Neural cell (in vitro differentiated cells): ENCODE measurements around the gene ETFA. TPM values are rescaled to one million over a fixed set of nuclear protein-coding genes. Genes with fewer than 3 reads are reported as not detected.

Experiments used
- H2AFZ ChIP-seq: fragments of 200-600, 300-800 bp; sonication (generic), shearing (Covaris generic); 2 replicates; pipeline ENCODE4 v1.6.0; 2014; ENCODE audit warnings: low read depth, mild to moderate bottlenecking, antibody characterized with exemption, low read length, moderate library complexity
- H3F3A ChIP-seq: fragments of 200-600 bp; shearing (Covaris generic); 2 replicates; pipeline ENCODE4 v1.6.1; 2016; ENCODE audit warnings: mild to moderate bottlenecking, moderate library complexity, mixed read lengths, antibody characterized with exemption, low read length; ENCODE audit not compliant: insufficient read depth, poor library complexity, severe bottlenecking
- H3K27ac ChIP-seq: fragments of 200-600, 300-800 bp; sonication (generic), shearing (Covaris generic); 2 replicates; pipeline ENCODE4 v1.5.1; 2014; ENCODE audit warnings: mild to moderate bottlenecking, low read length, moderate library complexity
- H3K27me3 ChIP-seq: fragments of 300-800, 200-600 bp; sonication (generic), shearing (Covaris generic); 2 replicates; pipeline ENCODE4 v1.6.0; 2014; ENCODE audit warnings: mild to moderate bottlenecking, low read depth, low read length, moderate library complexity; ENCODE audit not compliant: insufficient read depth
- H3K36me3 ChIP-seq: fragments of 300-800, 200-600 bp; sonication (generic), shearing (Covaris generic); 2 replicates; pipeline ENCODE4 v1.5.1; 2014; ENCODE audit warnings: mild to moderate bottlenecking, antibody characterized with exemption, low read length, moderate library complexity; ENCODE audit not compliant: insufficient read depth
- H3K4me2 ChIP-seq: fragments of 300-800, 200-600 bp; sonication (generic), shearing (Covaris generic); 2 replicates; pipeline ENCODE4 v1.6.0; 2014; ENCODE audit warnings: mild to moderate bottlenecking, low read length
- H3K4me3 ChIP-seq: fragments of 300-800, 200-600 bp; sonication (generic), shearing (Covaris generic); 2 replicates; pipeline ENCODE4 v1.5.1; 2014; ENCODE audit warnings: mild to moderate bottlenecking, low read length, moderate library complexity
- H3K79me2 ChIP-seq: fragments of 200-600 bp; shearing (Covaris generic); replicated peaks from 2 replicates; pipeline ENCODE4 v1.6.0; 2014; ENCODE audit warnings: mild to moderate bottlenecking, low read length, moderate library complexity; ENCODE audit not compliant: insufficient read depth
- H3K9ac ChIP-seq: fragments of 300-800, 200-600 bp; sonication (generic), shearing (Covaris generic); 2 replicates; pipeline ENCODE4 v1.6.1; 2016; ENCODE audit warnings: mild to moderate bottlenecking, low read length, mixed read lengths
- H3K9me2 ChIP-seq: fragments of 200-600 bp; shearing (Covaris generic); 2 replicates; pipeline ENCODE4 v1.6.1; 2016; ENCODE audit warnings: mild to moderate bottlenecking, low read length, mixed read lengths; ENCODE audit not compliant: insufficient read depth
- H3K9me3 ChIP-seq: fragments of 200-600, 300-800 bp; sonication (generic), shearing (Covaris generic); 2 replicates; pipeline ENCODE4 v1.6.1; 2016; ENCODE audit warnings: mild to moderate bottlenecking, mixed run types, low read length, moderate library complexity, mixed read lengths
- H4K20me1 ChIP-seq: fragments of 200-600 bp; shearing (Covaris generic); 2 replicates; pipeline ENCODE4 v1.6.1; 2016; ENCODE audit warnings: mild to moderate bottlenecking, mixed run types; ENCODE audit not compliant: insufficient read depth
- EP300 ChIP-seq: fragments of 450-650 bp; conservative IDR thresholded peaks from 2 replicates; pipeline ENCODE4 v1.6.1; 2014; ENCODE audit warnings: antibody characterized with exemption, mild to moderate bottlenecking, moderate library complexity; ENCODE audit not compliant: poor library complexity, severe bottlenecking
- EZH2 ChIP-seq: fragments of 200-600, 300-800 bp; shearing (Covaris generic), sonication (generic); IDR thresholded peaks from 2 replicates; pipeline ENCODE4 v1.6.1; 2014; ENCODE audit warnings: antibody characterized with exemption, low read length, borderline replicate concordance, mild to moderate bottlenecking; ENCODE audit not compliant: insufficient read depth, poor library complexity, severe bottlenecking
- MXI1 ChIP-seq: fragments of 450-650 bp; conservative IDR thresholded peaks from 2 replicates; pipeline ENCODE4 v1.6.1; 2014; ENCODE audit warnings: antibody characterized with exemption, mild to moderate bottlenecking; ENCODE audit not compliant: poor library complexity, severe bottlenecking
- POLR2AphosphoS5 ChIP-seq: IDR thresholded peaks from 2 replicates; pipeline ENCODE4 v1.6.1; 2012
- RAD21 ChIP-seq: fragments of 450-650 bp; conservative IDR thresholded peaks from 2 replicates; pipeline ENCODE4 v1.6.1; 2014; ENCODE audit warnings: antibody characterized with exemption, mild to moderate bottlenecking, moderate library complexity
- SMC3 ChIP-seq: fragments of 450-650 bp; conservative IDR thresholded peaks from 2 replicates; pipeline ENCODE4 v1.6.1; 2014; ENCODE audit warnings: antibody characterized with exemption, mild to moderate bottlenecking, moderate library complexity; ENCODE audit not compliant: poor library complexity
- TAF1 ChIP-seq: IDR thresholded peaks from 2 replicates; pipeline ENCODE4 v1.6.1; 2012; ENCODE audit warnings: low read depth
- polyA plus RNA-seq: library from polyadenylated mRNA; depleted of rRNA; stranded (reverse); fragments of >200 nt; gene quantifications from 2 replicates; pipeline ENCODE4 v1.2.3, GENCODE V29; 2014
- TF ChIP-seq, protein P1 (sequence below): IDR thresholded peaks from 2 replicates; pipeline ENCODE4 v1.6.1; 2012; ENCODE audit warnings: borderline replicate concordance
- TF ChIP-seq, protein P2 (sequence below): fragments of 450-650 bp; IDR thresholded peaks from 2 replicates; pipeline ENCODE4 v1.5.1; 2014; ENCODE audit warnings: antibody characterized with exemption, mild to moderate bottlenecking, moderate library complexity; ENCODE audit not compliant: poor library complexity, severe bottlenecking

Gene ETFA
- polyA plus RNA-seq, 1 donor from 2014 or later: 145 TPM

DNA sequence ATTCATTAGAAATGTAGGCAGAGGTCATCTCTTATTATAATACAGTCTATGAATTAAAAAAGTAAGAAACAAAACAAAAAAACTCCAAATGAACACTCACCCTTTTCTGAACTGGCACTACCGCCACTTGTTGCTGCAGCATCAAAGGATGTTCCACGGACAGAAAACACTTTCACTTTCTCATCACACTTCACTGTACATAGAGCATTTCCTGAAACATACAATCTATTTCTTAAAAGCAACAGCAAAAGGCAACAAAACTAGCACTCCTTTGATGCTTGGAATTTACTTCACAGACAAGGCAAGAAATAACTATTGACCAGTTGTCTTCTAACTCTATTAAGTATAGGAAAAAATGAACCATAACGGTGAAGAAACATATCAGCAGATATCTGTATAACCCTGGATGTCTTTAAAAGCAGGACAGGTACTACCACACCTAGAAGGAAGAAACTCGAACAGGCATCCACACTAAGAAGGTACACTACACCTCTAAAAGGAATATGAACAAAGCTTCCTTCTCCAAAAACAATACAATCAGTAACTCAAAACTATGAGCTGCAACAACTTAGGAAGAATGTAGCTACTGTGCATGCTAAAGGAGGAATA is 24.9 kb downstream of the ETFA start:
- Histone ChIP-seq H2AFZ (no peak overlapping the region), H3K9me3 (no peaks in the 10 kb centered on the region), H3K27ac (no peak overlapping the region), H3K27me3 (no peaks in the 10 kb centered on the region), H3K4me3 (no peak overlapping the region), H3K79me2 (no peaks in the 10 kb centered on the region), H3K9ac (no peak overlapping the region), H4K20me1 (no peaks in the 10 kb centered on the region), H3K36me3 (no peaks in the 10 kb centered on the region), H3K4me2 (no peak overlapping the region), H3K9me2 (no peaks in the 10 kb centered on the region), H3F3A (no peaks in the 10 kb centered on the region)
- no peak for TF ChIP-seq MXI1
- no peak for TF ChIP-seq TAF1
- TF ChIP-seq EZH2: no peak
- TF ChIP-seq EP300: no peak
- TF ChIP-seq, protein P1, sequence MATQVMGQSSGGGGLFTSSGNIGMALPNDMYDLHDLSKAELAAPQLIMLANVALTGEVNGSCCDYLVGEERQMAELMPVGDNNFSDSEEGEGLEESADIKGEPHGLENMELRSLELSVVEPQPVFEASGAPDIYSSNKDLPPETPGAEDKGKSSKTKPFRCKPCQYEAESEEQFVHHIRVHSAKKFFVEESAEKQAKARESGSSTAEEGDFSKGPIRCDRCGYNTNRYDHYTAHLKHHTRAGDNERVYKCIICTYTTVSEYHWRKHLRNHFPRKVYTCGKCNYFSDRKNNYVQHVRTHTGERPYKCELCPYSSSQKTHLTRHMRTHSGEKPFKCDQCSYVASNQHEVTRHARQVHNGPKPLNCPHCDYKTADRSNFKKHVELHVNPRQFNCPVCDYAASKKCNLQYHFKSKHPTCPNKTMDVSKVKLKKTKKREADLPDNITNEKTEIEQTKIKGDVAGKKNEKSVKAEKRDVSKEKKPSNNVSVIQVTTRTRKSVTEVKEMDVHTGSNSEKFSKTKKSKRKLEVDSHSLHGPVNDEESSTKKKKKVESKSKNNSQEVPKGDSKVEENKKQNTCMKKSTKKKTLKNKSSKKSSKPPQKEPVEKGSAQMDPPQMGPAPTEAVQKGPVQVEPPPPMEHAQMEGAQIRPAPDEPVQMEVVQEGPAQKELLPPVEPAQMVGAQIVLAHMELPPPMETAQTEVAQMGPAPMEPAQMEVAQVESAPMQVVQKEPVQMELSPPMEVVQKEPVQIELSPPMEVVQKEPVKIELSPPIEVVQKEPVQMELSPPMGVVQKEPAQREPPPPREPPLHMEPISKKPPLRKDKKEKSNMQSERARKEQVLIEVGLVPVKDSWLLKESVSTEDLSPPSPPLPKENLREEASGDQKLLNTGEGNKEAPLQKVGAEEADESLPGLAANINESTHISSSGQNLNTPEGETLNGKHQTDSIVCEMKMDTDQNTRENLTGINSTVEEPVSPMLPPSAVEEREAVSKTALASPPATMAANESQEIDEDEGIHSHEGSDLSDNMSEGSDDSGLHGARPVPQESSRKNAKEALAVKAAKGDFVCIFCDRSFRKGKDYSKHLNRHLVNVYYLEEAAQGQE: no peak
- TF ChIP-seq, protein P2, sequence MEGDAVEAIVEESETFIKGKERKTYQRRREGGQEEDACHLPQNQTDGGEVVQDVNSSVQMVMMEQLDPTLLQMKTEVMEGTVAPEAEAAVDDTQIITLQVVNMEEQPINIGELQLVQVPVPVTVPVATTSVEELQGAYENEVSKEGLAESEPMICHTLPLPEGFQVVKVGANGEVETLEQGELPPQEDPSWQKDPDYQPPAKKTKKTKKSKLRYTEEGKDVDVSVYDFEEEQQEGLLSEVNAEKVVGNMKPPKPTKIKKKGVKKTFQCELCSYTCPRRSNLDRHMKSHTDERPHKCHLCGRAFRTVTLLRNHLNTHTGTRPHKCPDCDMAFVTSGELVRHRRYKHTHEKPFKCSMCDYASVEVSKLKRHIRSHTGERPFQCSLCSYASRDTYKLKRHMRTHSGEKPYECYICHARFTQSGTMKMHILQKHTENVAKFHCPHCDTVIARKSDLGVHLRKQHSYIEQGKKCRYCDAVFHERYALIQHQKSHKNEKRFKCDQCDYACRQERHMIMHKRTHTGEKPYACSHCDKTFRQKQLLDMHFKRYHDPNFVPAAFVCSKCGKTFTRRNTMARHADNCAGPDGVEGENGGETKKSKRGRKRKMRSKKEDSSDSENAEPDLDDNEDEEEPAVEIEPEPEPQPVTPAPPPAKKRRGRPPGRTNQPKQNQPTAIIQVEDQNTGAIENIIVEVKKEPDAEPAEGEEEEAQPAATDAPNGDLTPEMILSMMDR: no peak
- TF ChIP-seq POLR2AphosphoS5: no peak
- TF ChIP-seq RAD21: no peak
- TF ChIP-seq SMC3: no peak

- H4K20me1 ChIP-seq: no peaks in the 10 kb centered on the region
- no peaks in the 10 kb centered on the region for H3K9me3 ChIP-seq
- H3K9ac ChIP-seq: no peak overlapping the region
- no peaks in the 10 kb centered on the region for H3K27me3 ChIP-seq
- H3K27ac ChIP-seq: no peak overlapping the region
- H3K79me2 ChIP-seq: no peaks in the 10 kb centered on the region
- no peaks in the 10 kb centered on the region for H3K9me2 ChIP-seq
- no peaks in the 10 kb centered on the region for H3F3A ChIP-seq
- no peak overlapping the region for H3K4me3 ChIP-seq
- no peak overlapping the region for H2AFZ ChIP-seq
- H3K36me3 ChIP-seq: no peaks in the 10 kb centered on the region
- TF ChIP-seq MXI1: no peak
- H3K4me2 ChIP-seq: no peak overlapping the region
Observed at GRCh38 chr15:76285241-76285825, 25.9 kb downstream of the ETFA start.
